ENCODE data around the gene DRD2.

DRD2 gene

DNA sequence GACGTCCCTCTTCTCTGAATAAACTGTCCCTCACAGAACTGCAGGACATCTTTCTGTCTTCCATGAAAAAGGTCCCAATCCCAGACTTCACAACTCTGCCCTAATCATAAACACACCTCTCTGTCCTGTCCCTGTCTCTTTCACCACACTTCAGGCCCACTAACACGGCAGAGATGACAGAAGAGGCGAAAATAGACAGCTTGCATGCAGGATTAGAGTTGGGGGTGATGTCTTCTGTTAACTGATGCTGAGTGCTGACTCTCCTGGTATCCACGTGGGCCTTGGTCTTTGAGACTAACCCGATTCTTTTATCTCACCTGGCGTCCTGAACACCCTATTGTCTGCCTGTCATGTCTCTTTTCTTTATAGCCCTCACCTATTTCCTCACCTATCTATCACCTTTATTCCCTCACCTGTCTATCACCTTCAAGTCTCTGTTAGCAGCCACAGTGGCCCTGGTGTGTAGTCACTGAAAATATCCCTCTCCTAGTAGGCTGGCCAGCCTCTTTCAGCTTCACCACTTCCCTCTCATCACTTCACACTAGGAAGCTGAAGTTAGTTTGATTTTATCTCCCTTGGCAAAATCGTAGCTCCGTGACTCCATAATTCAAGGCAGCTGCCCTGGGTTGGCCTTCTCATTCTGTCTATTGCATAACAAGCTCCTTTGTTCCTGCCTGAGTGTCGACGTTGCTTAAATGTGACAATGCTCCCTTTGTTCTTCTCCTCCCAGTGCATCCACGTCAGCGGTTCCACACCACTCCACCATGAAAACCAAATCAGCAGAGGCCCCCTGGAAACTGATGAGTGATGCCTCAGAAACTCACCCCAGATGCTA lies 30.6 kb upstream of the DRD2 start:
- Histone ChIP-seq H3K4me3 (ENCODE audit: low read depth, low read length) (no peak overlapping the region), H3K27ac (ENCODE audit: low read depth, low read length) (no peak overlapping the region), H3K4me1 (ENCODE audit: control insufficient read depth, insufficient read depth, low read length, unreplicated experiment) (no peaks in the 10 kb centered on the region), H2AFZ (ENCODE audit: low read length, unreplicated experiment) (no peak overlapping the region), H3K27me3 (ENCODE audit: insufficient read depth, low read length) (peaks cover 67% of the 10 kb centered on the region), H3K36me3 (ENCODE audit: insufficient read depth, low read length) (no peaks in the 10 kb centered on the region), H3K79me2 (ENCODE audit: control insufficient read depth, insufficient read depth, low read length, unreplicated experiment) (no peaks in the 10 kb centered on the region)

DNA sequence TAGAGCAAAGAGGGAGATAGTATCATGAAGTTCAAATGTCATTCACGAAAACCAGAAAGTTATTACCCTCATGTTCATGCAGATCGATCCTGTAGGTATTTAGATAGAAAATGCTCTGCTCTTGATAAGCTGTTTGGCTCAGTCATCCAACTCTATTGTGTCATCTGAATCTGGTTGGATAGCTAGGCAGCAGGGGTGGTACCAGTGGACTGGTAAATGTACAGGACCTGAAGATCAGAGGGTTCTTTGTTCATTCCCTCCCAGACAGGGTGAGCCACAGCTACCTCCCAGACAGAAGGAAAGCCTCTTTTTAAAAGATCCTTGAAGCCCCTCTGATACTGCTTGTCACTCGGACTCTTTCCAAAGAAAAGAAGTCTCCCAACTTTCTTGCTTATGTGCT lies 29.8 kb upstream of the DRD2 start:
- Histone ChIP-seq H3K79me2 (ENCODE audit: control insufficient read depth, insufficient read depth, low read length, unreplicated experiment) (no peaks in the 10 kb centered on the region), H3K36me3 (ENCODE audit: insufficient read depth, low read length) (no peaks in the 10 kb centered on the region), H3K4me1 (ENCODE audit: control insufficient read depth, insufficient read depth, low read length, unreplicated experiment) (no peaks in the 10 kb centered on the region), H2AFZ (ENCODE audit: low read length, unreplicated experiment) (no peak overlapping the region), H3K27ac (ENCODE audit: low read depth, low read length) (no peak overlapping the region), H3K4me3 (ENCODE audit: low read depth, low read length) (no peak overlapping the region), H3K27me3 (ENCODE audit: insufficient read depth, low read length) (peaks cover 61% of the 10 kb centered on the region)

DNA sequence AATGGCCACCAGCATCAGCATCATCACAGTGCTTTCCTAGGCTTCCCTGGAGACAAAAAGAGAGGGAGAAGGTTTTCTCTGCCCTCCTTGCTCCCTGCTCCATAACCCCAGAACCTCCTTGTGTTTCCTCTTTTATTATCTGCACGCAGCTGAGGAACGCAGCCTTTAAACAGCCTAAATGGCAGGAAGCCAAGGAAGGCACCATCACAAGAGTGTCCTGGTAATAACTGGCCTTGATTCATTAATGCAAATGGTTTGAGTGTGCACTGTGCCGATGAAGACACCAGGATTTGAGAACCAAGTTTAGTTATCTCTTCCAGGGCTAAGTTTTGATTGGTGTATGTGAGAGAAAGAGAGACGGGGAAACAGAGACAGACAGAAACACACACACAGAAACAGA lies 29.4 kb upstream of the DRD2 start:
- no peak overlapping the region for H3K4me3 ChIP-seq (ENCODE audit: low read depth, low read length)
- peaks cover 56% of the 10 kb centered on the region for H3K27me3 ChIP-seq (ENCODE audit: insufficient read depth, low read length)
- H3K36me3 ChIP-seq (ENCODE audit: insufficient read depth, low read length), result no peaks in the 10 kb centered on the region
- H2AFZ ChIP-seq (ENCODE audit: low read length, unreplicated experiment), result no peak overlapping the region
- H3K79me2 ChIP-seq (ENCODE audit: control insufficient read depth, insufficient read depth, low read length, unreplicated experiment), result no peaks in the 10 kb centered on the region
- no peaks in the 10 kb centered on the region for H3K4me1 ChIP-seq (ENCODE audit: control insufficient read depth, insufficient read depth, low read length, unreplicated experiment)
- no peak overlapping the region for H3K27ac ChIP-seq (ENCODE audit: low read depth, low read length)

DNA sequence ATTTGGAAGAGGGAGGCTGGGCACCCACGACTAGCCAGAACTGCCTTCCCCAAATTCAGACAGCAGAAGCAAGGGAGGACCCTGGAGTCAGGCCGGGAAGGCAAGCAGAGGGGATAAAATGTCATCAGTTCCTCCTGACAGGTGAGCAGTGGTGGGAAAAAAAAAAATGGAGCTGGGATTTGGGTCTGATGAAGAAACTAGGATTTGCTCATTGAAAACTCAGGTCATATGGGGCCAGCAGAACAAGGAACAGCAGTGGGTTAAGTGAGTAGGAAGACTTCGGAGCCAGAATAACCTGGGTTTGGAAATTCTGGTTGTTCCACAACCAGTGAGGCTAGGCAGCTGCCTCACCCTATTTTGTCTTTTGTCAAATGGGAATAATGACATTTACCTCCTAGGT lies 28.9 kb upstream of the DRD2 start:
- H3K4me3 ChIP-seq (ENCODE audit: low read depth, low read length), result no peak overlapping the region
- H3K27ac ChIP-seq (ENCODE audit: low read depth, low read length), result no peak overlapping the region
- no peaks in the 10 kb centered on the region for H3K36me3 ChIP-seq (ENCODE audit: insufficient read depth, low read length)
- no peaks in the 10 kb centered on the region for H3K79me2 ChIP-seq (ENCODE audit: control insufficient read depth, insufficient read depth, low read length, unreplicated experiment)
- H3K27me3 ChIP-seq (ENCODE audit: insufficient read depth, low read length), result peaks cover 52% of the 10 kb centered on the region
- H3K4me1 ChIP-seq (ENCODE audit: control insufficient read depth, insufficient read depth, low read length, unreplicated experiment), result no peaks in the 10 kb centered on the region
- no peak overlapping the region for H2AFZ ChIP-seq (ENCODE audit: low read length, unreplicated experiment)

DNA sequence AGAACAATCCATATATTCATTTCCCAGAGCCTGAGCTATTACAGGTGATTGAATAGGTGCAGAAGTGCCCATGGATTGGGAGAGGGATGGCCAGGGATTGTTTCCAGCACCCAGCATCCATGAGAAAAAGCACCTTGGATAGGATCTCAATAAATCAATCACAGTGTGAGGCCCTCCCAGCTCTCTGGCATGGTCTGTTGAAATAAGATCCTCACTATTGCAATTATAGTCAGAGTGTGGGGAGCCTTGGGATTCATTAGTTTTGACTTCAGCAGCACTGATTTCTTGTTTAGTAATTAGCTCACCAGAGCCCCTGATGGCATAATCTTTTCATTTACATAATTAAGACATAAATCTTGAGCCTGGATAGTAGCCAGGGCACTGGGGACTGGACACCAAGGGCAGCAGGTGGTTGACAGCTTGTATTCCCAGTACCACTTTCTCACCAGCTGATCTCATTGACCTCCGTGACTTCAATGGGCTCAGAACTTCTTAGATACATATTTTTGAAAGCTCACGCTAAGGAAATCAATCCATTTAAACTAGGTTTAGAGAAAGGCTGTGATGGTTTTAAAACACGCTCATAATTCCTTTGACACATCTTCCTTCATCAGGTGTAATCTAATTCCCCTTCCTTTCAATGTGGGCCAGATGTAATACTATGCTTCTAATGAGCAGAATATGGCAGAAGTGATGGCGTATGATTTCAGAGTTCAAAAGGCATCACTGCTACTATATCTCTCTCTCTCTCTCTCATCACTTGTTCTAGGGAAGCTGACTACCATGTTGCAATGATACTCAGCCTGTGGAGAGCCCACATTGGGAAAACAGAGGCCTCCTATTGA lies 22.1 kb upstream of the DRD2 start:
- peaks cover 57% of the 10 kb centered on the region for H3K27me3 ChIP-seq (ENCODE audit: insufficient read depth, low read length)
- no peaks in the 10 kb centered on the region for H3K79me2 ChIP-seq (ENCODE audit: control insufficient read depth, insufficient read depth, low read length, unreplicated experiment)
- no peak overlapping the region for H3K27ac ChIP-seq (ENCODE audit: low read depth, low read length)
- no peak overlapping the region for H3K4me3 ChIP-seq (ENCODE audit: low read depth, low read length)
- no peaks in the 10 kb centered on the region for H3K36me3 ChIP-seq (ENCODE audit: insufficient read depth, low read length)
- H3K4me1 ChIP-seq (ENCODE audit: control insufficient read depth, insufficient read depth, low read length, unreplicated experiment), result no peaks in the 10 kb centered on the region
- H2AFZ ChIP-seq (ENCODE audit: low read length, unreplicated experiment), result no peak overlapping the region

DNA sequence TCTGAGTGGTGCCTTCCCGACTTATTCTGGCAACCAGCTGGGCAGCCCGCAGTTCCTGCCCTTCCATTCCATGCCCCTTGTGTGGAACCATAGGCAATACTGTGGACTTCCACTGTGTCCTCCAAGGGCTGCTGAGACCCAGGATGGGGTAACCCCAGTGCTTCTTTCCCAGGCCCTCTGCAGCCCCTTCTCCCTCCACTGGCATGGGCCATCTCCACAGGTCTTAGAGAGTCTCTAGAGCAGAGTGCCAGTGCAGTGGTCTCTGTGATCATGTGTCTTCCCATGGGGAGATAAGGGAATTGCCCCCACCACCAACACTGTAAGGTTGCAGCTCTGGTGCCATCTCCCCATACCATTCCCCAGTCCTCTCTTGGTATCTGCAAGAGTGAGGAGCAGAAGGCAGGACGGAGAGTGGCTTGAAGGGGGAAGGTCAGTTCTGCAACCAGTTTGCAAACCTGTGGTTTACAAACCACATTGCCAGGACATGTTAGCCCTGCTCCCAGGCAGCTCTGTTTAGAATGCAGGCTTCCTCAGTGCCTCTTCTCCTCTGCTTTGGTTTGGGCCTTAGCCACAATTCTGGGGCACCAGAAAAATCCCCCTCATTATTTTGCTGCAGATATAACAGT lies 20.9 kb upstream of the DRD2 start:
- no peak overlapping the region for H2AFZ ChIP-seq (ENCODE audit: low read length, unreplicated experiment)
- no peak overlapping the region for H3K27ac ChIP-seq (ENCODE audit: low read depth, low read length)
- H3K4me3 ChIP-seq (ENCODE audit: low read depth, low read length), result no peak overlapping the region
- peaks cover 57% of the 10 kb centered on the region for H3K27me3 ChIP-seq (ENCODE audit: insufficient read depth, low read length)
- no peaks in the 10 kb centered on the region for H3K79me2 ChIP-seq (ENCODE audit: control insufficient read depth, insufficient read depth, low read length, unreplicated experiment)
- H3K36me3 ChIP-seq (ENCODE audit: insufficient read depth, low read length), result no peaks in the 10 kb centered on the region
- H3K4me1 ChIP-seq (ENCODE audit: control insufficient read depth, insufficient read depth, low read length, unreplicated experiment), result no peaks in the 10 kb centered on the region

DNA sequence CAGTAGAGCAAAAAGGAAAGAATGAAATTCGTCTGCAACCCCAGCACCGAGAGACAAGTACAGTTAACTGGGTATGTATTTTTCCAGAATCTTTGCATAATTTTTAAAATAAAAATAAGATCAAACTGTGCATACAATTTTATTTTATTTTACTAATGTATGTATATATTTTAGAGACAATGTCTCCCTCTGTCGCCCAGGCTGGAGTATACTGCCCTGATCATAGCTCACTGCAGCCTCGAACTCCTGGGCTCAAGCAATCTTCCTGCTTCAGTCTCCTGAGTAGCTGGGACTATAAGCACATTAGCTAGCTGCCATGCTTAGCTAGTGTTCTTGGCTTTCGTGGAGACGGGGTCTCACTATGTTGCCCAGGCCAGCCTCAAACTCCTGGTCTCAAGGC lies 18.8 kb upstream of the DRD2 start:
- Histone ChIP-seq H3K79me2 (ENCODE audit: control insufficient read depth, insufficient read depth, low read length, unreplicated experiment) (no peaks in the 10 kb centered on the region), H3K27ac (ENCODE audit: low read depth, low read length) (no peak overlapping the region), H3K4me1 (ENCODE audit: control insufficient read depth, insufficient read depth, low read length, unreplicated experiment) (no peaks in the 10 kb centered on the region), H3K36me3 (ENCODE audit: insufficient read depth, low read length) (no peaks in the 10 kb centered on the region), H3K27me3 (ENCODE audit: insufficient read depth, low read length) (peaks cover 58% of the 10 kb centered on the region), H3K4me3 (ENCODE audit: low read depth, low read length) (no peak overlapping the region), H2AFZ (ENCODE audit: low read length, unreplicated experiment) (no peak overlapping the region)

DNA sequence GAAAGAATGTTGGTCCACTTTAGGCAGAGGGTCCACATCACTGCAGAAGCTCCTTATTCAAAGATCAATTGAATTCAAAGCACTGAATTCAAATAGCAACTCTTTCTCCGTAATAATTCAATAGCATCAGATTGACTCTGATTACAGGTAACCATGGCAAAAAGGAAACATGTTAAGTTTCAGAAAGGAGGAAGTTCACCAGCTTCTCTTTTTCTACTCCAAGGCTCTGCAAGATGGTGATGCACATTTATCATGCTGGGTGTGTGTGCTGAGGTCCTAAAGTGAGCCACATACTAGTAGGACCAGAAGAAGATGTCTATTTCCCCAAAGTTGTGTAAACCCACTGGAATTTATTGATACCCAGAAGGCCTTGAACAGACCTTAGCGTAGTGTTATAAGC lies 18.0 kb upstream of the DRD2 start:
- Histone ChIP-seq H3K27ac (ENCODE audit: low read depth, low read length) (no peak overlapping the region), H3K4me3 (ENCODE audit: low read depth, low read length) (no peak overlapping the region), H3K27me3 (ENCODE audit: insufficient read depth, low read length) (peaks cover 58% of the 10 kb centered on the region), H3K79me2 (ENCODE audit: control insufficient read depth, insufficient read depth, low read length, unreplicated experiment) (no peaks in the 10 kb centered on the region), H3K4me1 (ENCODE audit: control insufficient read depth, insufficient read depth, low read length, unreplicated experiment) (no peaks in the 10 kb centered on the region), H3K36me3 (ENCODE audit: insufficient read depth, low read length) (no peaks in the 10 kb centered on the region), H2AFZ (ENCODE audit: low read length, unreplicated experiment) (no peak overlapping the region)

DNA sequence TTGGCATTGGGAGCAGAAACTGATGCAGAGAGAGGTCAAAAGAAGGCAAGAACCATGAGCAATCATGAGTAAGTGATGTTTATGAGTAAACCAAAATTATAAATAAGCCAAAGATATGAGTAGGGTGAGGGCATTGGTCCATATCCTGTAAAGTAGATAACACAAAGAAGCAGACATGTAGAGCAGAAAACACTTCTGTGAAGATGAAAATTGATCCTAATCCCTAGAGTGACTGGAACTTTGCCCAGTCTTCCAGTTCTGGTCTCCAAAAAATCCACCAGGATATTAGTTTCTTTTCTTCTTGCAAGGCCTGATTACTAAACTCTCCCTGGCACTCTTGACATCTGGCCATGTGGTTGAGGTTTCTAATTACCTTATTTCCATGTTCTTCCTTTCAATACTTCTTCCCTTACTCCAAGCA lies 13.7 kb upstream of the DRD2 start:
- Histone ChIP-seq H3K4me1 (ENCODE audit: control insufficient read depth, insufficient read depth, low read length, unreplicated experiment) (no peaks in the 10 kb centered on the region), H2AFZ (ENCODE audit: low read length, unreplicated experiment) (no peak overlapping the region), H3K27me3 (ENCODE audit: insufficient read depth, low read length) (peaks cover 25% of the 10 kb centered on the region), H3K79me2 (ENCODE audit: control insufficient read depth, insufficient read depth, low read length, unreplicated experiment) (no peaks in the 10 kb centered on the region), H3K27ac (ENCODE audit: low read depth, low read length) (no peak overlapping the region), H3K4me3 (ENCODE audit: low read depth, low read length) (no peak overlapping the region), H3K36me3 (ENCODE audit: insufficient read depth, low read length) (no peaks in the 10 kb centered on the region)

DNA sequence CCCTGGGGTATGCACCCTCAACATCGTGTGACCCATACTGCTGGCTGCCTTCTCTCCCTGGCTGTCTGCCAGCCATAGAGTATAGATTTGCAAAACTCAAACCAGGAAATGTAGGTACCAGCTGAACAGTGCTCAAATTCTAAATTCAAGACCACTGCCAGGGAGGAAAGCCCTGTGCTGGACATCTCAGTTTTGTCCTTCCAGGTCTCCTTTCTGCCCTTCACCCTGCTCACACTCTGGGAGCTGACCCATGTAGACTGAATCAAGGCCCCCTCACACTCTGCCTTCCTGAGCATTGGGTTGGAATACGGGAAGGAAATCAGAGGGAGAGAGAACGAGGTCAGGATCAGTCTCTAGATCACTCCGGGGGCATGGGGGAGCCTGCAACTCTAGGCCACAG lies 12.4 kb upstream of the DRD2 start:
- no peak overlapping the region for H3K4me3 ChIP-seq (ENCODE audit: low read depth, low read length)
- no peak overlapping the region for H3K27ac ChIP-seq (ENCODE audit: low read depth, low read length)
- no peaks in the 10 kb centered on the region for H3K4me1 ChIP-seq (ENCODE audit: control insufficient read depth, insufficient read depth, low read length, unreplicated experiment)
- no peaks in the 10 kb centered on the region for H3K79me2 ChIP-seq (ENCODE audit: control insufficient read depth, insufficient read depth, low read length, unreplicated experiment)
- peaks cover 24% of the 10 kb centered on the region for H3K27me3 ChIP-seq (ENCODE audit: insufficient read depth, low read length)
- no peak overlapping the region for H2AFZ ChIP-seq (ENCODE audit: low read length, unreplicated experiment)
- H3K36me3 ChIP-seq (ENCODE audit: insufficient read depth, low read length), result no peaks in the 10 kb centered on the region

Measured in ACC112 (cell line).